ENCODE data around the gene SLC25A22. TPM values are rescaled to one million over a fixed set of nuclear protein-coding genes. Genes with fewer than 3 reads are reported as not detected.

The SLC25A22 gene
- total and polyA plus RNA-seq, 9 of the 15 experiments (the other 6 are each of a cell fraction or from before 2014, with no cell fraction given), result 0.41 to 55.4 (median 11.4) TPM

GRCh38 chr11:826836-827145, 28.7 kb upstream of the SLC25A22 start (continued):
- TF ChIP-seq ZBTB9 (CRISPR knock-in tag; IDR thresholded peaks at IDR 0.05) (no peak), RBM34 (IDR thresholded peaks at IDR 0.05; ENCODE audit: borderline replicate concordance, insufficient read depth, low read length) (no peak), WHSC1 (IDR thresholded peaks at IDR 0.05; ENCODE audit: low read length) (no peak), PTBP1 (IDR thresholded peaks at IDR 0.05; ENCODE audit: low read depth, low read length) (no peak), DPF2 (IDR thresholded peaks at IDR 0.05) (0 out of 2 replicates have a peak, but pooled peaks have one; percentile 2), THAP7 (CRISPR knock-in tag; IDR thresholded peaks at IDR 0.05) (no peak), CEBPG (CRISPR knock-in tag; IDR thresholded peaks at IDR 0.05) (peak; percentile 50; the same call in 1 of the 2 replicates), CEBPG (tag; conservative IDR thresholded peaks at IDR 0.05 in 1 of 2, IDR thresholded peaks at IDR 0.05 in 1 of 2) (peak in 1 of 2 experiments; percentile 45; a peak in 2 of 4 replicates), RFX1 (IDR thresholded peaks at IDR 0.05) (no peak), ZNF41 (CRISPR knock-in tag; conservative IDR thresholded peaks at IDR 0.05) (no peak), GTF2B (IDR thresholded peaks at IDR 0.05; ENCODE audit: extremely low read depth, insufficient read length) (no peak), TEAD1 (CRISPR knock-in tag; IDR thresholded peaks at IDR 0.05) (no peak), HOMEZ (CRISPR knock-in tag; IDR thresholded peaks at IDR 0.05) (no peak), ZBTB34 (CRISPR knock-in tag; IDR thresholded peaks at IDR 0.05) (no peak), SMARCA4 (IDR thresholded peaks at IDR 0.05) (no peak; the same call in none of the 2 replicates), ZNF561 (CRISPR knock-in tag; conservative IDR thresholded peaks at IDR 0.05) (no peak)

Measured in K562 (cell line).